Right lobe of liver (tissue), 6 donors: ENCODE measurements around the gene CACNG8. TPM values are rescaled to one million over a fixed set of nuclear protein-coding genes. Genes with fewer than 3 reads are reported as not detected.

Experiments
- ATAC-seq, 4 donors: fragments of 200-7000 bp; cut with Tn5 transposase; one replicate each; pipeline ENCODE4 v1.9.1; 2020; ENCODE audit warnings: mild to moderate bottlenecking in 4 of 4, moderate library complexity in 4 of 4
- DNase-seq, 3 donors: peaks; one replicate each; pipeline ENCODE4 v3.0.0-alpha.2; 2020
- H3K27ac ChIP-seq, 3 donors: fragments of 200-600 bp; one replicate each; pipeline ENCODE4 v1.8.0; 2022
- H3K27me3 ChIP-seq, 2 donors: fragments of 200-600 bp; one replicate each; pipeline ENCODE4 v1.8.0; 2022
- H3K36me3 ChIP-seq, 4 donors: fragments of 200-600 bp; sonication (generic) in 1 of 4; one replicate each; pipeline versions ENCODE4 v1.5.1 to v1.8.0; 2017 to 2022; ENCODE audit warnings: control low read depth in 1 of 4
- H3K4me1 ChIP-seq, 4 donors: fragments of 200-600 bp; sonication (generic) in 1 of 4; one replicate each; pipeline versions ENCODE4 v1.5.1 to v1.8.0; 2017 to 2022; ENCODE audit warnings: control low read depth in 1 of 4
- H3K4me3 ChIP-seq, 3 donors: fragments of 200-600 bp; one replicate each; pipeline ENCODE4 v1.8.0; 2022
- H3K9me3 ChIP-seq, 4 donors: fragments of 200-600 bp; sonication (generic) in 1 of 4; one replicate each; pipeline versions ENCODE4 v1.5.1 to v1.8.0; 2017 to 2022; ENCODE audit warnings: control low read depth in 1 of 4
- CTCF ChIP-seq, 4 donors: fragments of 200-600 bp in 3 of 4; fragments of 450-650 bp in 1 of 4; IDR thresholded peaks; one replicate each; pipeline versions ENCODE4 v1.5.1 to v1.8.0; 2016 to 2022; ENCODE audit warnings: antibody characterized with exemption in 4 of 4, mild to moderate bottlenecking in 2 of 4
- POLR2A ChIP-seq: fragments of 450-650 bp; IDR thresholded peaks from one replicate; pipeline ENCODE4 v1.6.1; 2017; ENCODE audit warnings: antibody characterized with exemption, mild to moderate bottlenecking
- WGBS: methylation state at CpG from one replicate; pipeline ENCODE4 v1.1.6; 2018; ENCODE audit warnings: low coverage, low lambda C conversion rate; ENCODE audit not compliant: insufficient coverage; ENCODE audit errors: missing lambda C conversion rate; 5-methylcytosine and 5-hydroxymethylcytosine counted together
- intact Hi-C, 2 donors: fragments of 100-400 bp; cut with DNase I; formaldehyde crosslinking; loops; one replicate each; pipeline versions ENCODE4 v1.11.2 to v1.14.1; 2022
- total RNA-seq, 6 experiments: library from RNA; depleted of rRNA in 2 of 6; stranded (reverse); fragments of >200 nt in 2 of 6; fragmentation: NEBNext Ultra II Directional in 3 of 6; extraction: Animal tissue kit (Norgen Biotek cat#: 25700) in 3 of 6; gene quantifications; one replicate each; pipeline versions ENCODE4 v1.1.0 to v1.2.4, GENCODE V29; 2016 to 2023
- donor health status: DM: no; HTN: yes; CAD: no.
- donor health status: DM: no; HTN: no; CAD: no.
- donor health status: DM: no; HTN: no; CAD: no.
- donor health status: DM: no; HTN: yes; CAD: no.
- donor health status: DM: no; HTN: yes; CAD: no.

Gene CACNG8
- total RNA-seq, 6 experiments from 2014 or later = 0.02 TPM; not detected in 5

GRCh38 chr19:54013866-54014265 is 51.1 kb downstream of the CACNG8 start:
- Histone ChIP-seq H3K9me3 (no peaks in the 10 kb centered on the region), H3K27me3 (no peaks in the 10 kb centered on the region), H3K4me3 (no peak overlapping the region), H3K36me3 (no peaks in the 10 kb centered on the region), H3K4me1 (no peaks in the 10 kb centered on the region), H3K27ac (no peak overlapping the region)
- ATAC-seq = no peak
- TF ChIP-seq CTCF (IDR thresholded peaks at IDR 0.05) (no peak), POLR2A (no peak)
- DNase-seq = no peak
- 63% methylated on average over 8 of the region's 8 CpGs for WGBS
- intact Hi-C loops = loop anchor here in 1 of 2 donors (10.0 kb wide), 1 partner anchor 99 kb away; no protein-coding TSS in a partner anchor

- Histone ChIP-seq H3K4me3 (no peak overlapping the region), H3K27me3 (no peaks in the 10 kb centered on the region), H3K27ac (no peak overlapping the region), H3K4me1 (no peaks in the 10 kb centered on the region), H3K9me3 (no peaks in the 10 kb centered on the region), H3K36me3 (no peaks in the 10 kb centered on the region)
- WGBS = 26% methylated on average over 18 of the region's 19 CpGs
- ATAC-seq = no peak
- intact Hi-C loops = loop anchor here in 1 of 2 donors (10.0 kb wide), 1 partner anchor 100 kb away; no protein-coding TSS in a partner anchor
- no peak for DNase-seq
- TF ChIP-seq POLR2A (no peak), CTCF (IDR thresholded peaks at IDR 0.05) (no peak)
Observed at GRCh38 chr19:54014920-54015560, 52.3 kb downstream of the CACNG8 start.

- TF ChIP-seq POLR2A (no peak), CTCF (IDR thresholded peaks at IDR 0.05) (no peak)
- 52% methylated on average over 4 of the region's 4 CpGs for WGBS
- no peak for DNase-seq
- ATAC-seq = no peak
- H3K36me3 ChIP-seq = no peaks in the 10 kb centered on the region
- H3K9me3 ChIP-seq = no peaks in the 10 kb centered on the region
- no peaks in the 10 kb centered on the region for H3K27me3 ChIP-seq
- no peak overlapping the region for H3K4me3 ChIP-seq
- H3K27ac ChIP-seq = no peak overlapping the region
- intact Hi-C loops = loop anchor here in 1 of 2 donors (10.0 kb wide), 1 partner anchor 102 kb away; no protein-coding TSS in a partner anchor
- H3K4me1 ChIP-seq = no peaks in the 10 kb centered on the region
Observed at GRCh38 chr19:54017261-54017660, 54.5 kb downstream of the CACNG8 start.

- no peak for DNase-seq
- no peak overlapping the region for H3K27ac ChIP-seq
- H3K4me3 ChIP-seq = no peak overlapping the region
- 40% methylated on average over 1 of the region's 8 CpGs for WGBS
- TF ChIP-seq POLR2A (no peak), CTCF (IDR thresholded peaks at IDR 0.05) (no peak)
- no peaks in the 10 kb centered on the region for H3K36me3 ChIP-seq
- intact Hi-C loops = loop anchor here (10.0 kb wide), 2 partner anchors 167 to 177 kb away; no protein-coding TSS in a partner anchor
- H3K27me3 ChIP-seq = peaks cover 0 to 5% of the 10 kb centered on the region in 2 donors
- no peaks in the 10 kb centered on the region for H3K4me1 ChIP-seq
- no peak for ATAC-seq
- no peaks in the 10 kb centered on the region for H3K9me3 ChIP-seq
Observed at GRCh38 chr19:54021363-54021762, 58.6 kb downstream of the CACNG8 start.
